GM18505 (cell line): ENCODE measurements around the gene FYCO1.
"Not testable (repeated sequence)": the region's sequence is repeated elsewhere in the genome, so short reads cannot be mapped to it uniquely, and the experiment has no call there.

Source experiments
- ATAC-seq: cut with Tn5 transposase; IDR thresholded peaks from one replicate; pipeline ENCODE4 v1.9.1; 2021; ENCODE audit not compliant: unreplicated experiment
- POLR2A ChIP-seq: IDR thresholded peaks from 4 replicates; pipeline ENCODE4 v1.6.1; 2011; ENCODE audit warnings: borderline replicate concordance; ENCODE audit not compliant: insufficient read depth, insufficient read length; ENCODE audit errors: extremely low read depth

Gene FYCO1

GRCh38 chr3:46001178-46001577 lies 5.6 kb upstream of the FYCO1 start:
- TF ChIP-seq POLR2A = no peak
- no peak for ATAC-seq

- no peak for TF ChIP-seq POLR2A
- ATAC-seq = no peak
These were observed 2.3 kb upstream of the FYCO1 start for GRCh38 chr3:45997942-45998341.

DNA sequence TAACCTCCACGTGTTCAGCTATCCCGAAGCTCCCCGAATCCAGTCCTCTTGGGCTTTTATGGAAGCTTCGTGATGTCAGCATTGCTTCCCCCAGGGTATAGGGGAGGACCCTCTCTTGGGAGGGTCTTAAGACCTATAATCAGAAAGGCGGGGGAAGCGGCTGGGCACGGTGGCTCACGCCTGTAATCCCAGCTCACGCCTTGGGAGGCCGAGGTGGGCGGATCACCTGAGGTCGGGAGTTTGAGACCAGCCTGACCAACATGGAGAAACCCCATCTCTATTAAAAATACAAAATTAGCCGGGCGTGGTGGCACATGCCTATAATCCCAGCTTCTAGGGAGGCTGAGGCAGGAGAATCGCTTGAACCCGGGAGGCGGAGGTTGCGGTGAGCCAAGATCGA lies 1.9 kb upstream of the FYCO1 start:
- ATAC-seq = not testable (repeated sequence)

DNA sequence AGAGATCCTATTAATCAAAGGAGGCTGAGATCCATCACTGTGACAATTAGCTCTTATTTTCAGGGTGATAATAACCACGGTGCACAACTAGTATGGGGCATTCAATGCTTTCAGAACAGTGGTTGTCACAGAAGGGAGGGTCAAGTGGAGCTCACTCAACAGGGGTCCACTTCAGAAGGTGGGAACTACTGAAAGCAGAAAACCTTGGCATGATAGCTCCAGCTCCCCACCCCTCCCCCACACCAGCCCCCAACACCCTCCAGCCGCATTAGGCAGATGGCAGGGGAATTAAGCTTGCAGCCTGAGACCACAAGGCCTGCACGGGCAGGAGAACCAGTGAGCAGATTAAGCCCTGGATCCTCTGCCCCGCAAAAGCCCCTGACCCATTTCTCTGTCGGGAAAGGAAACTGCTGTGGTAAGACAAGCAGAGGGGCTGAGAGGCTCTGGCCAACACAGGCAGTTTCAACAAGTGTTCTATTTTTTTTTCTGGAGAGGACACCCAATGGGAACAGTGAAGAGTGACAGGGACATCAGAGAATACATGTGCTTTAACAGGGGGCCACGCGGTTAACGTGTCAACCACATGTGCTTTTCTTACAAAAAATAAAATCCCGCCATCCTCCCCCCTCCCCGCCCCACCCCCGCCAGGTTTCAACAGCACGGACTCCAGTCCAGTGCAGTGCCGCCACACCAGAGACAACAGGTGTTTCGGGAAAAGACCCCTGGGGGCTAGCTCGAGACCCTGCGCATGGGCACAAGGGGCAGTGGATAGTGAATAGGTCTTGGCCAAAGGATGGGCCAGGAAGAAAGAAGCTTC lies 997 bp downstream of the FYCO1 start:
- peak; percentile 6 for TF ChIP-seq POLR2A
- ATAC-seq = no peak

DNA sequence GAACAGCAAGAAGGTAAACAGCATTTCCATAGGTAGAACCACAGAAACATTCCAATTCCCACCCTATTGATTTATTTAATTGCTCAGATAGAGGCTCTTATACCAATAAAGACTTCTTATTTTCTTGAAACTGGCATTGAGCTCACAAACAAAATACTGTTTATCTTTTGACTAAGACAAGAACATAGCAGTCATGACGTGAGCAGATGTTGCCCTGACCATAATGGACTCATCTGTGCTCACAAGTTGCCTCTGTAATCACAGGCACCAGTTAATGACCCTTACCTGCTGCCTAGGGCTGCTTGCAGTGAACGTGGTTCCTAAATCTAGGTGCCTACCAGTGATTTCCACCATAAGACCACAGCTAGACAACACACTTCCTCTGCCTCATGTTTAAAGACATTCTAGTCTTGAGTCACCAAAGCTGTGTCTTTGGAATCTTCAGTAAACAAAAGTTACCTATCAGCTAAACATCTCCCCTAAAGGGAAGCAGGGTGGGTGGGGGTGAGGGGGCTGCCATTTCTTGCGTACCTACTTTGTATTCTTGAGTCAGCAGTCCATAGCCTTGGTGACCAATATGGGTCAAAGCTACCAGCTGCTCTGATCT lies 2.1 kb downstream of the FYCO1 start:
- no peak for ATAC-seq
- TF ChIP-seq POLR2A = no peak

- ATAC-seq = no peak
- TF ChIP-seq POLR2A = no peak
These were observed 2.8 kb downstream of the FYCO1 start for GRCh38 chr3:45992821-45993221.

- TF ChIP-seq POLR2A = no peak
- no peak for ATAC-seq
These were observed 3.4 kb downstream of the FYCO1 start for GRCh38 chr3:45992133-45992729.

DNA sequence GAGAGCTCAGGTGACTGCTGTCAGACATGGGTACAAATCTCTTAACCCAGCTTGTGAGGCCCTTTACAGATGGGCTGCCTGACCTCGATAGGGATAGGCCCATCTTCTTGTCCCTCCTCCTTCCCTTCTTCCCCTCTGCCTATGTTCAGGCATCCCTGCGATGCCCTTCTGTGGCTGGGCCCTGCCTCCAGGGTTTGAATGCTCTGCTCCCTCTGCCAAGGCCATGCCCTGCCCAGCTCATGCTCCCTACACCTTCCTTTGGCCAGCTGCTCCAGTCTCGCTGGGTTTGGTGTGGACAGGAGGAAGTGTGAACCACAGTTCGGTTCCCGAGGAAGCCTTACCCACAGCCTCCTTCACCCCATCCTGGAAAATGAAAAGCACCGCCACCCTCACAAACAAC lies 4.3 kb downstream of the FYCO1 start:
- no peak for ATAC-seq
- no peak for TF ChIP-seq POLR2A

GRCh38 chr3:45990181-45990580 lies 5.4 kb downstream of the FYCO1 start:
- no peak for ATAC-seq
- no peak for TF ChIP-seq POLR2A

DNA sequence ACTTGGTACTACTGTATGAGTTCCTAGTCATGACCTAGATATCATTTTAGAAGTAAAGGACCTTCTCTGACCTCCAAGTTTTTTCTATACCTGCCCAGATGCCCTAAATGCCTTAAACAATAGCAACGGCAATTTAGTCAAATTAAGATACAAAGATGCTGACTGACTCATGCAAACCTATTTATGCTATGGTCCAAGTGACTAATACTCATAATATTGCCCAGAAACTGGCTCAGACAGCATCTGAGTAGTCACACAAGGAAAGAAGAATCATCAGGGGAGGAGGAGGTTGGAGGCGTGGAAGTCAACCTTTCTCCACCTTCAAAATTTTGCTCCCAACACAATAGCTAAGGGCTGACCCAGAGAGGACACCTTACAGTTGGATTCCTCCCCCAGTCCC lies 6.8 kb downstream of the FYCO1 start:
- no peak for ATAC-seq

DNA sequence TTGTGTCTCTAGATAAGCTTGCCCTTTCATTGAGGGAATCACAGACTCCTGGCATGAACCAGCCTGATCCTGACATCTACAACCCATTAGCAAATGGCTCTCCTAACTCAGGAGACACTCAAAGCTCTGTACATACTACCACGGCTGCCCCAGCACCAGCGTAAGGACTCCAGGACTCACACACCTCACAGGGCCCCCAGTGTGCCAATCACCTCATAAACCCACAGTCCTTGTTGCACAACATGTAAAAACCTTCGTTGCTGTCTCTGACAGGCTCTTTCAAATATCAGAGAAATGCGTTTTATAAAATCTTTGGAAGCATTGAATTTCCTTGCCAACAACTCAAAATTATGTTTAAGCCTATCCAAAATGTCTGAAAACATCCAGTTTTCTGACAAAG lies 7.3 kb downstream of the FYCO1 start:
- no peak for TF ChIP-seq POLR2A
- ATAC-seq = no peak

More for the DNA sequence above, 6.8 kb downstream of the FYCO1 start:
- no peak for TF ChIP-seq POLR2A

DNA sequence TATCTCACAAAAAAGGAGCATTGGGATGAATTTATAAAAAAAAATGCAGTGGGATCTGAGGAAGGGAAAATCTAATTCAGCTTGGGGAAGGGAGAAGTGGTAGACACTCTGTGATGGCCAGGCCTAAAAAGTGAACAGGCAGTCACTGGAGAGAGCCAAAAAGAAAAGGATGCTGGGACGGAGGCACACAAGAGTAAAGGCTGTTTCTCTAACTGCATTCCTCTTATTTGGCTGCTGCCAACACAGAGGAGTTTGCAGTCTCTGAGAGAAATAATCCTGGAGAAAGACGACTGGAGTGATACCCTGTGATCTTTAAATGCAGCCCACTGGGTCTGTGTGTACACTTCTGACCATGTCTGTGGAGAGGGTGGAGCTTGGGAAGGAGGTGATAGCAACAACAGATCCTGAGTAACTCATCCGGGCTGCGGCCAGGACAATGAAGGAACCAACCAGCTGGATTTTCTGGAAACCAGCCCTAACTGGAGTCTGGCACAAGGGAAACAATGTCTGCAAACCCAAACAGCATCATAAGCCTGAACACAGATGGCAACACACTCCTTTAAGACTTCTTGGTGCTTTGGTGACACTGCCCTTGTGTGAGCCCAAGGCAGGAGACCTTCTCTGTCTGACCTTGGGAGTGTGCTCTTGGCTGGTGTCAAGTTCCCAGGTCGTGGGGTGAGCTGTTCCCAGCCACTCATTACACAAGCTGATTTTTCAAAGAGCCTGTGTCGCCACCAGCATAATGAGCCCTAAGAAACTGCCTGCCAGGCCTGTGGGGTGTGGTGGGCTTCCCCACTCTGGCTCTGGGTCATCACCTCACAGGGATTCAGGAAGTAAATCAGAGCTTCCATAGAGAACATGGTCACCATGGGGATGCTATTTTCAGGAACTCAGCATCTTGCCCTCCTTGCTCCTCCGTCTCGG lies 8.0 kb downstream of the FYCO1 start:
- no peak for ATAC-seq
- no peak for TF ChIP-seq POLR2A

- ATAC-seq = no peak
- no peak for TF ChIP-seq POLR2A
These were observed 9.2 kb downstream of the FYCO1 start for GRCh38 chr3:45986303-45986982.

DNA sequence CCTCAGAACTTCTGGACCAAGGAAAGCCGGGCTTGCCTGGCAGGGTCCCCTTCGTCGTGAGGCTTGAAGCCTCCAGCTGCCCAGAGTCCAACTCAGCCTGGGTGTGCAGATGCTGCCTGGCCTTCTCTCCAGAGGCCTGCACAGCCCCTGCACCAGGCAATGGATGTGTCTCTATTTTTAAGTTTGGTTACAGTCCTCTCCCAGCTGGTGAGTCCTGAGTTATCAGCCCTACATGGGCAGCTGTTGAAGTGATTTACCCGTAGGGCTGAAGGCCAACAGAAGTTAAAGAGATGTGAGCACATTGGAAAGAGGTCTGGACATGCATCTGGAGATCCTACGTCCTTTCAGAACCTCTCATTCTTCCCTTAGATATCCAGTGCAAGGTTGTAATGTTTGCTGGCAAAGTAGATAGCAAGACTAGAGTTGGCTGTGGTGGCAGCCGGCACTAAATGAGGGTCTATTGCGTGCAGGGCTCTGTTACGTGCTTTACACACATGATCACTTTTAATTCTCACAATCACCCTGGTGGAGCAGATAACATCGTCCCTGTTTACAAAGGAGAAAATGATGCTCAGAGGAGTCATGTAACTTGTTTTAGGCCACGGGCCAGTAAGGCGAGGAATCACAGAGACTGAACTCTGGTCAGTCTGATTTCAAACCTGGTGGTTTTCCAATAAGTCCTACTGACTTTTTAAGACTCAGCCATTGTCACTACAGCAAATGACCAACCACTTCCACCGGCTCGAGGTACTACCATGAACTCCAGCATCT lies 9.9 kb downstream of the FYCO1 start:
- ATAC-seq = no peak

More for the DNA sequence above, 9.9 kb downstream of the FYCO1 start:
- no peak for TF ChIP-seq POLR2A
